Stimulated activated effector memory CD8-positive, alpha-beta T cell treated with anti-CD3 and anti-CD28 coated beads, Interleukin-12 subunit alpha, Interleukin-12 subunit beta, amount 100 ng/mL, for 72 hours (primary cell): ENCODE measurements around the gene POLD2.
A peak's percentile ranks its signal among the peaks of the same experiment; 100 is the strongest.
"Not testable (repeated sequence)": the region's sequence is repeated elsewhere in the genome, so short reads cannot be mapped to it uniquely, and the experiment has no call there.

Source experiments
- ATAC-seq: fragments of 150-1000 bp; cut with Tn5 transposase; 2 replicates; pipeline ENCODE4 v1.10.0; 2021
- DNase-seq, 2 donors: peaks; one replicate each; pipeline ENCODE4 v3.0.0; 2021 to 2022; ENCODE audit warnings: low spot score in 2 of 2
- H3K27ac Mint-ChIP-seq: one replicate; pipeline ENCODE4 v1.8.0; 2022; ENCODE audit warnings: mild to moderate bottlenecking, mixed read lengths
- H3K36me3 Mint-ChIP-seq: one replicate; pipeline ENCODE4 v1.8.0; 2022; ENCODE audit warnings: mild to moderate bottlenecking, mixed read lengths
- H3K4me1 Mint-ChIP-seq: one replicate; pipeline ENCODE4 v1.8.0; 2022; ENCODE audit warnings: mixed read lengths
- H3K4me3 Mint-ChIP-seq: one replicate; pipeline ENCODE4 v1.8.0; 2022; ENCODE audit warnings: mild to moderate bottlenecking, mixed read lengths
- H3K9me3 Mint-ChIP-seq: one replicate; pipeline ENCODE4 v1.8.0; 2022; ENCODE audit warnings: mixed read lengths

The POLD2 gene

GRCh38 chr7:44123190-44124003, at the start of gene POLD2:
POLD2 (minus strand) TSS chr7:44123548; CDS start chr7:44122053, 1,495 bp downstream.
- ATAC-seq (peak; percentile 99), DNase-seq (peak; percentile 89 to 98)
- Mint-ChIP-seq H3K27ac (peak within 1 kb of the TSS; percentile 89), H3K4me1 (peaks cover 40% of the 10 kb centered on the region), H3K9me3 (no peaks in the 10 kb centered on the region), H3K4me3 (peak within 1 kb of the TSS; percentile 89), H3K36me3 (peaks cover 39% of the 10 kb centered on the region)

GRCh38 chr7:44172803-44173424, 49.6 kb upstream of the POLD2 start:
- Mint-ChIP-seq H3K9me3 (peaks cover 4% of the 10 kb centered on the region), H3K27ac (no peak overlapping the region), H3K36me3 (no peaks in the 10 kb centered on the region), H3K4me3 (no peak overlapping the region), H3K4me1 (no peaks in the 10 kb centered on the region)
- ATAC-seq: no peak
- DNase-seq: no peak

- ATAC-seq: no peak
Measured at GRCh38 chr7:44172352-44172751, 49.0 kb upstream of the POLD2 start.

GRCh38 chr7:44171901-44172300, 48.6 kb upstream of the POLD2 start:
- ATAC-seq, H3K27ac Mint-ChIP-seq, H3K36me3 Mint-ChIP-seq: not testable (repeated sequence)

More at GRCh38 chr7:44172352-44172751, 49.0 kb upstream of the POLD2 start:
- no peak overlapping the region for H3K4me3 Mint-ChIP-seq
- H3K4me1 Mint-ChIP-seq: no peaks in the 10 kb centered on the region
- no peak overlapping the region for H3K27ac Mint-ChIP-seq
- DNase-seq: no peak
- peaks cover 4% of the 10 kb centered on the region for H3K9me3 Mint-ChIP-seq
- no peaks in the 10 kb centered on the region for H3K36me3 Mint-ChIP-seq

GRCh38 chr7:44167920-44168319, 44.6 kb upstream of the POLD2 start:
- Mint-ChIP-seq H3K9me3 (no peaks in the 10 kb centered on the region), H3K36me3 (no peaks in the 10 kb centered on the region), H3K4me3 (no peak overlapping the region), H3K4me1 (no peaks in the 10 kb centered on the region), H3K27ac (no peak overlapping the region)
- ATAC-seq: no peak
- DNase-seq: no peak

More at GRCh38 chr7:44171901-44172300, 48.6 kb upstream of the POLD2 start:
- H3K4me3 Mint-ChIP-seq, H3K4me1 Mint-ChIP-seq, DNase-seq, H3K9me3 Mint-ChIP-seq: not testable (repeated sequence)

- Mint-ChIP-seq H3K36me3 (no peaks in the 10 kb centered on the region), H3K9me3 (no peaks in the 10 kb centered on the region), H3K4me3 (no peak overlapping the region), H3K27ac (no peak overlapping the region), H3K4me1 (no peaks in the 10 kb centered on the region)
- DNase-seq: no peak
- no peak for ATAC-seq
Measured at GRCh38 chr7:44163591-44163990, 40.2 kb upstream of the POLD2 start.

GRCh38 chr7:44162785-44163395, 39.5 kb upstream of the POLD2 start:
- DNase-seq: no peak
- Mint-ChIP-seq H3K4me3 (no peak overlapping the region), H3K4me1 (no peaks in the 10 kb centered on the region), H3K36me3 (no peaks in the 10 kb centered on the region), H3K27ac (no peak overlapping the region), H3K9me3 (no peaks in the 10 kb centered on the region)
- ATAC-seq: no peak

- Mint-ChIP-seq H3K4me1 (no peaks in the 10 kb centered on the region), H3K36me3 (no peaks in the 10 kb centered on the region), H3K9me3 (no peaks in the 10 kb centered on the region), H3K27ac (no peak overlapping the region), H3K4me3 (no peak overlapping the region)
- ATAC-seq (no peak), DNase-seq (no peak)
Measured at GRCh38 chr7:44162179-44162578, 38.8 kb upstream of the POLD2 start.

GRCh38 chr7:44161371-44161770, 38.0 kb upstream of the POLD2 start:
- Mint-ChIP-seq H3K27ac (no peak overlapping the region), H3K4me3 (no peak overlapping the region), H3K36me3 (no peaks in the 10 kb centered on the region), H3K9me3 (no peaks in the 10 kb centered on the region), H3K4me1 (no peaks in the 10 kb centered on the region)
- ATAC-seq: no peak
- DNase-seq: no peak

GRCh38 chr7:44159824-44160630, 36.7 kb upstream of the POLD2 start:
- no peaks in the 10 kb centered on the region for H3K9me3 Mint-ChIP-seq
- H3K4me1 Mint-ChIP-seq: no peaks in the 10 kb centered on the region
- DNase-seq (no peak), ATAC-seq (no peak)
- no peaks in the 10 kb centered on the region for H3K36me3 Mint-ChIP-seq
- H3K4me3 Mint-ChIP-seq: no peak overlapping the region
- no peak overlapping the region for H3K27ac Mint-ChIP-seq

GRCh38 chr7:44158873-44159631, 35.7 kb upstream of the POLD2 start:
- no peaks in the 10 kb centered on the region for H3K9me3 Mint-ChIP-seq
- no peaks in the 10 kb centered on the region for H3K36me3 Mint-ChIP-seq
- H3K4me3 Mint-ChIP-seq: no peak overlapping the region
- ATAC-seq: no peak
- H3K4me1 Mint-ChIP-seq: no peaks in the 10 kb centered on the region
- no peak for DNase-seq
- no peak overlapping the region for H3K27ac Mint-ChIP-seq

GRCh38 chr7:44158096-44158872, 34.9 kb upstream of the POLD2 start:
- Mint-ChIP-seq H3K9me3 (no peaks in the 10 kb centered on the region), H3K4me3 (no peak overlapping the region)

GRCh38 chr7:44157116-44158080, 34.0 kb upstream of the POLD2 start:
- DNase-seq: no peak
- Mint-ChIP-seq H3K27ac (no peak overlapping the region), H3K4me3 (no peak overlapping the region), H3K36me3 (no peaks in the 10 kb centered on the region), H3K9me3 (no peaks in the 10 kb centered on the region), H3K4me1 (peaks cover under 1% of the 10 kb centered on the region)
- no peak for ATAC-seq

More at GRCh38 chr7:44158096-44158872, 34.9 kb upstream of the POLD2 start:
- no peak for DNase-seq
- ATAC-seq: no peak
- Mint-ChIP-seq H3K27ac (no peak overlapping the region), H3K36me3 (no peaks in the 10 kb centered on the region), H3K4me1 (no peaks in the 10 kb centered on the region)
